Measurements from ENCODE around the gene P2RX3. TPM values are rescaled to one million over a fixed set of nuclear protein-coding genes. Genes with fewer than 3 reads are reported as not detected.

Gene P2RX3
- total RNA-seq, 1 experiment from 2014 or later, result 0.15 TPM

GRCh38 chr11:57354699-57355098, 16.5 kb downstream of the P2RX3 start:
- Histone ChIP-seq H2BK15ac (ENCODE audit: low read depth, low read length) (no peak overlapping the region), H4K91ac (ENCODE audit: insufficient read length, low read depth, low read length) (no peak overlapping the region), H3K14ac (ENCODE audit: insufficient read depth, low read length) (no peak overlapping the region), H3K79me1 (ENCODE audit: insufficient read depth, low read depth, low read length, poor library complexity, severe bottlenecking) (no peaks in the 10 kb centered on the region), H3K4ac (ENCODE audit: low read depth, low read length) (no peak overlapping the region), H4K8ac (replicated peaks; ENCODE audit: insufficient read length, low read depth, low read length) (no peak overlapping the region), H2AK5ac (ENCODE audit: insufficient read length, low read length) (no peak overlapping the region), H3K56ac (ENCODE audit: insufficient read length, low read depth, low read length) (no peak overlapping the region), H2AFZ (ENCODE audit: low read length) (no peak overlapping the region), H3K9ac (ENCODE audit: extremely low read depth, insufficient read length, low read length) (no peak overlapping the region), H2BK12ac (ENCODE audit: insufficient read length, low read depth, low read length) (no peak overlapping the region), H3K27me3 (ENCODE audit: insufficient read depth, low read length) (no peaks in the 10 kb centered on the region), H2BK20ac (ENCODE audit: low read depth, low read length, poor library complexity, severe bottlenecking) (no peak overlapping the region), H3K18ac (ENCODE audit: insufficient read length, low read depth, low read length) (no peak overlapping the region), H3K79me2 (ENCODE audit: insufficient read depth, low read length) (no peaks in the 10 kb centered on the region), H3K9me3 (ENCODE audit: control insufficient read depth, low read depth, low read length) (no peaks in the 10 kb centered on the region), H4K20me1 (ENCODE audit: control insufficient read depth, insufficient read depth, insufficient read length) (no peaks in the 10 kb centered on the region), H3K23ac (ENCODE audit: insufficient read length, low read depth, low read length) (no peak overlapping the region), H2BK120ac (ENCODE audit: low read depth, low read length, poor library complexity, severe bottlenecking) (no peak overlapping the region), H2BK5ac (ENCODE audit: insufficient read length, low read length) (no peak overlapping the region), H3K4me1 (ENCODE audit: insufficient read depth, low read length) (no peaks in the 10 kb centered on the region), H4K5ac (ENCODE audit: insufficient read length, low read depth, low read length) (no peak overlapping the region), H3K4me2 (ENCODE audit: insufficient read depth, insufficient read length, low read length) (no peak overlapping the region), H3K23me2 (ENCODE audit: insufficient read length, low read depth, low read length, poor library complexity, severe bottlenecking) (peaks cover under 1% of the 10 kb centered on the region), H3K27ac (ENCODE audit: insufficient read length, low read depth, low read length) (no peak overlapping the region), H3T11ph (ENCODE audit: low read length) (no peak overlapping the region)
- no peak for TF ChIP-seq CTCF (conservative IDR thresholded peaks at IDR 0.05)
- H3K4me1 Mint-ChIP-seq, result peaks cover 27 to 36% of the 10 kb centered on the region in 2 experiments
- H3K9me3 Mint-ChIP-seq, result peaks cover 3 to 8% of the 10 kb centered on the region in 2 experiments; a peak in 4 of 5 replicates
- no peak for DNase-seq
- H3K36me3 Mint-ChIP-seq (ENCODE audit: insufficient read depth in 1 of 3, low read depth in 3 of 3), result peaks cover 0 to 5% (median 0%) of the 10 kb centered on the region in 3 experiments; a peak in 2 of 7 replicates
- H3K27me3 Mint-ChIP-seq (ENCODE audit: low read depth), result peaks cover 15% of the 10 kb centered on the region
- no peak overlapping the region; a peak in 1 of 7 replicates for H3K27ac Mint-ChIP-seq
- WGBS (ENCODE audit: extremely low coverage, insufficient read length, low lambda C conversion rate), result no CpG with 5 or more reads among the region's 6 CpGs
- no peak overlapping the region for H3K4me3 Mint-ChIP-seq

Data from H9 (cell line).